RWPE1 (cell line): ENCODE measurements around the gene TCF4.

ENCODE experiments used
- CTCF ChIA-PET: fragments of 350-600 bp; sonication (Branson Sonifier 250); formaldehyde crosslinking; extraction: SDS; loops from one replicate; lab custom pipeline; 2021; lab: Yijun Ruan, JAX
- POLR2A ChIA-PET: fragments of 400-600 bp; formaldehyde crosslinking; extraction: SDS; loops from one replicate; lab custom pipeline; 2020; ENCODE audit warnings: antibody characterized with exemption; ENCODE audit not compliant: low non-redundant PET; lab: Yijun Ruan, JAX
- DNase-seq: peaks from one replicate; pipeline ENCODE4 v3.0.0; 2012; ENCODE audit warnings: low spot score
- H3K27ac ChIP-seq: fragments of 450-650 bp; 2 replicates; pipeline ENCODE4 v1.5.1; 2017
- CTCF ChIP-seq: fragments of 450-650 bp; conservative IDR thresholded peaks from 2 replicates; pipeline ENCODE4 v1.5.1; 2017; ENCODE audit warnings: low read depth, mild to moderate bottlenecking

TCF4 gene

DNA sequence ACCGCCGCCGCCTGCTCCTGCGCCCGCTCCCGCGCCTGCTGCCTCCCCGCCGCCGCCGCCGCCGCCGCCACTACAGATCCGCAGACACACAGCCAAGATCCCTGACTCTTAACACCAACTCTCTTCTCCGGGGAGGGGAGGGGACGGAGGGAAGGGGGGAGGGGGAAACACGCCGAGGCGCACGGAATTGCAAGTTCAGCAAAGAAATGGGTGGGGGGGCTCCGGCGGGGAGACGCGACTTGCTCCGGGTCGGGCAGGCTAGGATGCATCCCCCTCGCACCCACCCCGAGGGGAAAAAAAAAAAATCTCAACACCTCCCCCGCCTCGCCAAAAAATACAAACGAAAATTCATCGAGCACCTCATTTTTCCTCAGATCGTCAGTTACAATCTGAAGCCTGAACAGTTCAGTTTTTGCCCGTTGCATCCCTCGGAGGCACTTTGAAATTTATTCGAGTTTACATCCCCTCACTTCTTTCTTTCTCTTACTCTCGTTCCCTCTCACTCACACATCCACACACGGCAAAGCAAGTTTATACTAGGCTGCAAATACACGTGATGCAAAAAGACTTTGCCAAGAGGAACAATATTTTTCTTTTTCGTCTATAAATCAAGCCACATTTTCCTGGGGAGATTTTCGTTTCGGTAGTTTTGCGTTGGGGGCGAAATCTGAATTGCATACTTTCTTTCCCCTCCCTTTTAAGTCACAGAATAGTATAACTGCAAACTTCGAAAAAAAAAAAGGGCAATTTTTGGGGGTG, at the start of gene TCF4:
TSS of gene TCF4 (minus strand) at position 82 of the 759 bp plus-strand sequence. CDS start 1,076 bp downstream, outside the sequence.
- peak within 1 kb of the TSS; percentile 91 for H3K27ac ChIP-seq
- ChIA-PET POLR2A (interaction anchor here (0.7 kb wide), 1 partner anchor 32 kb away, joined by 3 read pairs; no protein-coding TSS in a partner anchor), CTCF (interaction anchor here (0.5 kb wide), 1 partner anchor 988 kb away, joined by 4 read pairs; no protein-coding TSS in a partner anchor)
- no peak for TF ChIP-seq CTCF
- peak; percentile 30 for DNase-seq

DNA sequence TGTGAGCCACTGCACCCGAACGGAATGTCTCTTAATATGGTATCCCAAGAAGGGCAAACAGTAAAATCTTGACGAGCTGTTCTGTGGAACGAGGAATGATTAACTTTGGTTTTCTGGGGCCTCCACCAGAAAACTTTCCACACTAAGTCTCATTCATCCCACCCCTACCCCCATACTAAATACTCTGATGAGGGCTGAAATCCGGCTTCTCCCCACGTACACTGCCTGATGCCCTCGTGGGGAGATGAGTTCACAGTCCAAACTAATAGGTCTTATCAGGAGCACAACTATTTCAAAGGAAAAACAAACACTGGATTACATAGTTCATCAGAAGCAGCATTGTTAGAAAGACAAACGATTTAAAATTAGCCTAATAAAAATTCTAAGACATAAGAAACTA, 49.2 kb upstream of the TCF4 start:
- ChIA-PET CTCF (no interaction called here), POLR2A (no interaction called here)
- no peak for DNase-seq
- H3K27ac ChIP-seq = no peak overlapping the region
- TF ChIP-seq CTCF = no peak

- DNase-seq = no peak
- CTCF ChIA-PET = no interaction called here
- peak overlapping the region; percentile 80 for H3K27ac ChIP-seq
Measured at GRCh38 chr18:55635439-55635838, 47.4 kb upstream of the TCF4 start.

GRCh38 chr18:55634545-55634944, 46.6 kb upstream of the TCF4 start:
- no peak for TF ChIP-seq CTCF
- no peak overlapping the region; the same call in 1 of the 2 replicates for H3K27ac ChIP-seq
- POLR2A ChIA-PET = no interaction called here
- CTCF ChIA-PET = no interaction called here
- DNase-seq = peak; percentile 59

More at GRCh38 chr18:55635439-55635838, 47.4 kb upstream of the TCF4 start:
- TF ChIP-seq CTCF = no peak
- POLR2A ChIA-PET = no interaction called here

DNA sequence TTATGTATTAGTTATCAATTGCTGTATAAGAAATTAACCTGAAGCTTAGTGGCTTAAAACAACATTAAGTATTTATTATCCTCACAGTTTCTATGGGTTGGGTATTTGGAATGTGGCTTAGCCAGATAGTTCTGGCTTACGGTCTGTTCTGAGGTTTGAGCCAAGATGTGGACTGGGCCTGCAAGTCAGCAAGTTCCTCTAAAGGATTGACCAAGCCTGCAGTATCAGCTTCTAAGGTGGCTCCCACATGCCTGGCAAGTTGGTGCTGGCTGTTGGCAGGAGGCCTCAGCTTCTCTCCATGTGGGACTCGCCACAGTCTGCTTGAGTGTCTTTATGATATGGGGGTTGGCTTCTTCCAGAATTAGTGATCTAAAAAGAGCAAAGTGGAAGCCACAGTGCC, 45.0 kb upstream of the TCF4 start:
- peak; percentile 1 for DNase-seq
- H3K27ac ChIP-seq = peak overlapping the region; percentile 79
- TF ChIP-seq CTCF = no peak
- ChIA-PET POLR2A (no interaction called here), CTCF (no interaction called here)

DNA sequence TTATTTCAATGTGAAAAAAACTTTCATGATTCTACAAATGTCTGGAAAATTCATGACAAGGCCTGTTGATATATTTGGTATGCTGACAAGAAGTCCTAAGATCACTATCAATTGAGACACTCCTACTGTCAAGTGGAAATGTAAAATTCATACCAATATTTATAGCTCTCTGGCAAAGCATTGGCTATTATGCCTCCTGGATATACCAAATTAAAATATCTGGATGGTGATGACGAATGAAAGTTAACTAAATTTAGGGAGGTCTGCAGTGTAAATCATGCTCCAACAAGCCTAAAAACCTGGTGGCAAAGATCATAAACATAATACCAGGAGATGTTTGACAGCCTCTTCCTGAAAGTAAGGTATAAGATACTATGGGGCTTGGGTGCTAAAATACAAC, 41.1 kb upstream of the TCF4 start:
- no peak for TF ChIP-seq CTCF
- H3K27ac ChIP-seq = no peak overlapping the region
- no peak for DNase-seq
- CTCF ChIA-PET = no interaction called here
- POLR2A ChIA-PET = no interaction called here
